Activated CD4-positive, alpha-beta T cell treated with anti-CD3 and anti-CD28 coated beads, Interleukin-2, amount 50 U/mL, for 1 hour (primary cell): ENCODE data around the gene KCNMA1.
"Not testable (repeated sequence)": the region's sequence is repeated elsewhere in the genome, so short reads cannot be mapped to it uniquely, and the experiment has no call there.

ENCODE experiments used
- DNase-seq: peaks from one replicate; pipeline ENCODE4 v3.0.0-alpha.2; 2020

Gene KCNMA1

GRCh38 chr10:77602913-77603533, 34.6 kb downstream of the KCNMA1 start:
- no peak for DNase-seq

- no peak for DNase-seq
Observed at GRCh38 chr10:77602231-77602912, 35.2 kb downstream of the KCNMA1 start.

GRCh38 chr10:77601488-77601887, 36.1 kb downstream of the KCNMA1 start:
- no peak for DNase-seq

GRCh38 chr10:77600640-77601039, 37.0 kb downstream of the KCNMA1 start:
- DNase-seq = no peak

- DNase-seq = no peak
Observed at GRCh38 chr10:77599651-77600050, 38.0 kb downstream of the KCNMA1 start.

GRCh38 chr10:77598606-77599005, 39.0 kb downstream of the KCNMA1 start:
- DNase-seq = no peak

GRCh38 chr10:77597560-77597959, 40.0 kb downstream of the KCNMA1 start:
- no peak for DNase-seq

- DNase-seq = no peak
Observed at GRCh38 chr10:77594471-77594783, 43.2 kb downstream of the KCNMA1 start.

GRCh38 chr10:77593771-77594470, 43.7 kb downstream of the KCNMA1 start:
- no peak for DNase-seq

- DNase-seq = no peak
Observed at GRCh38 chr10:77592946-77593636, 44.5 kb downstream of the KCNMA1 start.

GRCh38 chr10:77592510-77592909, 45.1 kb downstream of the KCNMA1 start:
- DNase-seq = no peak

GRCh38 chr10:77591238-77591880, 46.2 kb downstream of the KCNMA1 start:
- DNase-seq = no peak

GRCh38 chr10:77590344-77591237, 47.0 kb downstream of the KCNMA1 start:
- DNase-seq = no peak

GRCh38 chr10:77589703-77590102, 47.9 kb downstream of the KCNMA1 start:
- DNase-seq = not testable (repeated sequence)

- no peak for DNase-seq
Observed at GRCh38 chr10:77588886-77589285, 48.7 kb downstream of the KCNMA1 start.

GRCh38 chr10:77587416-77587790, 50.2 kb downstream of the KCNMA1 start:
- no peak for DNase-seq

GRCh38 chr10:77586719-77587415, 50.7 kb downstream of the KCNMA1 start:
- DNase-seq = no peak

GRCh38 chr10:77584938-77585337, 52.7 kb downstream of the KCNMA1 start:
- DNase-seq = no peak

GRCh38 chr10:77583527-77583926, 54.1 kb downstream of the KCNMA1 start:
- no peak for DNase-seq

- DNase-seq = no peak
Observed at GRCh38 chr10:77582710-77583115, 54.9 kb downstream of the KCNMA1 start.

- no peak for DNase-seq
Observed at GRCh38 chr10:77581738-77582137, 55.9 kb downstream of the KCNMA1 start.

GRCh38 chr10:77580482-77580881, 57.1 kb downstream of the KCNMA1 start:
- DNase-seq = no peak
